Progenitor cell of endocrine pancreas (in vitro differentiated cells): Measurements from ENCODE around the gene KHDC4. TPM values are rescaled to one million over a fixed set of nuclear protein-coding genes. Genes with fewer than 3 reads are reported as not detected.

Source experiments
- DNase-seq: peaks from one replicate; pipeline ENCODE4 v3.0.0; 2021; ENCODE audit warnings: low spot score; ENCODE audit not compliant: unreplicated experiment
- H3K27ac Mint-ChIP-seq: 2 replicates; pipeline ENCODE4 v1.8.0; 2021; ENCODE audit warnings: mild to moderate bottlenecking, moderate library complexity, mixed read lengths
- H3K27me3 Mint-ChIP-seq: 2 replicates; pipeline ENCODE4 v1.8.0; 2021; ENCODE audit warnings: mixed read lengths
- H3K36me3 Mint-ChIP-seq: 2 replicates; pipeline ENCODE4 v1.8.0; 2022; ENCODE audit warnings: mixed read lengths; ENCODE audit not compliant: insufficient read depth
- H3K4me1 Mint-ChIP-seq: 2 replicates; pipeline ENCODE4 v1.8.0; 2021; ENCODE audit warnings: low read depth, mixed read lengths
- H3K4me3 Mint-ChIP-seq: 2 replicates; pipeline ENCODE4 v1.8.0; 2021; ENCODE audit warnings: low read depth, mild to moderate bottlenecking, moderate library complexity, mixed read lengths
- H3K9me3 Mint-ChIP-seq: 2 replicates; pipeline ENCODE4 v1.8.0; 2021; ENCODE audit warnings: low read depth, mixed read lengths
- CTCF ChIP-seq: fragments of 200-600 bp; sonication (generic); IDR thresholded peaks from one replicate; pipeline ENCODE4 v1.5.0; 2021; ENCODE audit warnings: antibody characterized with exemption, mild to moderate bottlenecking; ENCODE audit not compliant: unreplicated experiment
- total RNA-seq: library from RNA; stranded (reverse); gene quantifications from 2 replicates; pipeline ENCODE4 v1.2.1, GENCODE V29; 2021

The KHDC4 gene
- total RNA-seq, 1 donor from 2014 or later = 67.6 TPM

GRCh38 chr1:155952505-155952890 is 18.3 kb upstream of the KHDC4 start:
- no peak for TF ChIP-seq CTCF
- Mint-ChIP-seq H3K9me3 (no peaks in the 10 kb centered on the region), H3K27me3 (no peaks in the 10 kb centered on the region), H3K4me1 (no peaks in the 10 kb centered on the region), H3K27ac (no peak overlapping the region), H3K36me3 (peaks cover 32% of the 10 kb centered on the region), H3K4me3 (no peak overlapping the region)
- no peak for DNase-seq

GRCh38 chr1:155951753-155952504 is 17.7 kb upstream of the KHDC4 start:
- Mint-ChIP-seq H3K36me3 (peaks cover 28% of the 10 kb centered on the region), H3K4me1 (no peaks in the 10 kb centered on the region), H3K9me3 (no peaks in the 10 kb centered on the region), H3K4me3 (no peak overlapping the region), H3K27ac (no peak overlapping the region), H3K27me3 (no peaks in the 10 kb centered on the region)
- no peak for DNase-seq
- no peak for TF ChIP-seq CTCF

GRCh38 chr1:155950829-155951228 is 16.6 kb upstream of the KHDC4 start:
- no peak overlapping the region for H3K4me3 Mint-ChIP-seq
- no peaks in the 10 kb centered on the region for H3K9me3 Mint-ChIP-seq
- DNase-seq = no peak
- H3K36me3 Mint-ChIP-seq = peaks cover 33% of the 10 kb centered on the region
- peaks cover 3% of the 10 kb centered on the region for H3K4me1 Mint-ChIP-seq
- no peaks in the 10 kb centered on the region for H3K27me3 Mint-ChIP-seq
- no peak for TF ChIP-seq CTCF
- H3K27ac Mint-ChIP-seq = no peak overlapping the region

GRCh38 chr1:155947741-155948140 is 13.5 kb upstream of the KHDC4 start:
- no peak for DNase-seq
- Mint-ChIP-seq H3K9me3 (no peaks in the 10 kb centered on the region), H3K27me3 (no peaks in the 10 kb centered on the region), H3K4me1 (peaks cover 18% of the 10 kb centered on the region), H3K36me3 (peaks cover 21% of the 10 kb centered on the region), H3K4me3 (no peak overlapping the region), H3K27ac (no peak overlapping the region)
- no peak for TF ChIP-seq CTCF

GRCh38 chr1:155947292-155947691 is 13.1 kb upstream of the KHDC4 start:
- Mint-ChIP-seq H3K9me3 (no peaks in the 10 kb centered on the region), H3K4me3 (no peak overlapping the region), H3K27me3 (no peaks in the 10 kb centered on the region), H3K27ac (no peak overlapping the region), H3K36me3 (peaks cover 21% of the 10 kb centered on the region), H3K4me1 (peaks cover 18% of the 10 kb centered on the region)
- DNase-seq = no peak
- TF ChIP-seq CTCF = no peak
